Measurements from ENCODE around the gene TAP1.

GRCh38 chr6:32814145-32814544 is 39.4 kb downstream of the TAP1 start:
- TF ChIP-seq GATA2 (IDR thresholded peaks at IDR 0.05; ENCODE audit: low read depth, low read length) = no peak
- TF ChIP-seq GATA3 (IDR thresholded peaks at IDR 0.05; ENCODE audit: low read depth, low read length) = no peak

All from SH-SY5Y (cell line).